ENCODE results near the gene RNASEH2A.

DNA sequence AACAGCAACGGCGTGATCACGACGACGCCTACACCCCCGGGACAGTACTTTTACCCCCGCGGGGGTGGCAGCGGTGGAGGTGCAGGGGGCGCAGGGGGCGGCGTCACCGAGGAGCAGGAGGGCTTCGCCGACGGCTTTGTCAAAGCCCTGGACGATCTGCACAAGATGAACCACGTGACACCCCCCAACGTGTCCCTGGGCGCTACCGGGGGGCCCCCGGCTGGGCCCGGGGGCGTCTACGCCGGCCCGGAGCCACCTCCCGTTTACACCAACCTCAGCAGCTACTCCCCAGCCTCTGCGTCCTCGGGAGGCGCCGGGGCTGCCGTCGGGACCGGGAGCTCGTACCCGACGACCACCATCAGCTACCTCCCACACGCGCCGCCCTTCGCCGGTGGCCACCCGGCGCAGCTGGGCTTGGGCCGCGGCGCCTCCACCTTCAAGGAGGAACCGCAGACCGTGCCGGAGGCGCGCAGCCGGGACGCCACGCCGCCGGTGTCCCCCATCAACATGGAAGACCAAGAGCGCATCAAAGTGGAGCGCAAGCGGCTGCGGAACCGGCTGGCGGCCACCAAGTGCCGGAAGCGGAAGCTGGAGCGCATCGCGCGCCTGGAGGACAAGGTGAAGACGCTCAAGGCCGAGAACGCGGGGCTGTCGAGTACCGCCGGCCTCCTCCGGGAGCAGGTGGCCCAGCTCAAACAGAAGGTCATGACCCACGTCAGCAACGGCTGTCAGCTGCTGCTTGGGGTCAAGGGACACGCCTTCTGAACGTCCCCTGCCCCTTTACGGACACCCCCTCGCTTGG is 14.1 kb upstream of the RNASEH2A start:
- TF ChIP-seq, protein P1, sequence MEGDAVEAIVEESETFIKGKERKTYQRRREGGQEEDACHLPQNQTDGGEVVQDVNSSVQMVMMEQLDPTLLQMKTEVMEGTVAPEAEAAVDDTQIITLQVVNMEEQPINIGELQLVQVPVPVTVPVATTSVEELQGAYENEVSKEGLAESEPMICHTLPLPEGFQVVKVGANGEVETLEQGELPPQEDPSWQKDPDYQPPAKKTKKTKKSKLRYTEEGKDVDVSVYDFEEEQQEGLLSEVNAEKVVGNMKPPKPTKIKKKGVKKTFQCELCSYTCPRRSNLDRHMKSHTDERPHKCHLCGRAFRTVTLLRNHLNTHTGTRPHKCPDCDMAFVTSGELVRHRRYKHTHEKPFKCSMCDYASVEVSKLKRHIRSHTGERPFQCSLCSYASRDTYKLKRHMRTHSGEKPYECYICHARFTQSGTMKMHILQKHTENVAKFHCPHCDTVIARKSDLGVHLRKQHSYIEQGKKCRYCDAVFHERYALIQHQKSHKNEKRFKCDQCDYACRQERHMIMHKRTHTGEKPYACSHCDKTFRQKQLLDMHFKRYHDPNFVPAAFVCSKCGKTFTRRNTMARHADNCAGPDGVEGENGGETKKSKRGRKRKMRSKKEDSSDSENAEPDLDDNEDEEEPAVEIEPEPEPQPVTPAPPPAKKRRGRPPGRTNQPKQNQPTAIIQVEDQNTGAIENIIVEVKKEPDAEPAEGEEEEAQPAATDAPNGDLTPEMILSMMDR (IDR thresholded peaks at IDR 0.05), result no peak
- no peak for TF ChIP-seq ZFX (IDR thresholded peaks at IDR 0.05; ENCODE audit: borderline replicate concordance)
